ENCODE results near the gene CCSER2. TPM values are rescaled to one million over a fixed set of nuclear protein-coding genes. Genes with fewer than 3 reads are reported as not detected.

The CCSER2 gene
- polyA plus RNA-seq, 3 donors: 7.4 to 23.3 (median 14.3) TPM

DNA sequence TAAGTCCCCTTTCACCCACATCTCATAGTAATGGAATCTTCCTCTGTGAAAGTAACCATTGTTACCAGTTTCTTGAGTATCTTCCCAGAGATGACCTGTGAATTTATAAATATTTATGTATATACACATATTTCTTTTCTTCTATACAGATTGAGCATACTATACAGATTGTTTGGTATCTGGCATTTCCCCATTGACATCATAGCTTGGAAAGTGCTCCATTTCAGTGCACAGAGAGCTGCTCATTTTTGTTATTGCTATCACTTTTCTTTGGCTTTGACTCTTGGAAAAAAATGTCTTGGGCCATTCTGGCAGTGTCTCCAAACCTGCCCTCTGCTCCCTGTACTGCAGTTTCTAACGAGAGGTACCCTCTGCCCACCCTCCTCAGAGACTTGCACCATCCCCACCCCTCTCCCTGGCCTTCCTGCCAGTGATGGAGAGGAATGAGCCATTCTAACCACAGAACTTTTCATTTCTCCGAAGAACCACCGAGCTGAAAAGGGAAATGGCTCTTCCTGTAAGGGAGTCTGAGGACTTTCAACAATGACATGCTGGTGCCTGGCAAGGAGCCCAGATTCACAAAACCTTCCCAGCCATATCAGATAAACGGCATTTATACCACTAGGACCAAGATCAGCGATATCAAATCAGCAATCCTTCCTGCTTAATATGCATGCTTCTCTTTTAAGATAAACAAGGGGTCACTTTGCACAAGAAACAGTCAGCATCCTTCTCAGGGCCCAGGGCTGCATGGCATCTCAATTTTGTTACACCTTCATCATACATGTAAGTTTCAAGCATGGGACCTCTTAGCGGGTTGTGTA, 19.7 kb upstream of the CCSER2 start:
- Mint-ChIP-seq H3K27ac (peak overlapping the region in 3 of 7 donors; percentile 2 to 86 (median 66)), H3K27me3 (ENCODE audit: low read depth in 3 of 3) (peaks cover 2 to 8% (median 3%) of the 10 kb centered on the region in 3 donors), H3K36me3 (no peaks in the 10 kb centered on the region), H3K9me3 (peaks cover 0 to 5% (median 4%) of the 10 kb centered on the region in 7 donors), H3K4me1 (peaks cover 20% of the 10 kb centered on the region), H3K4me3 (peak overlapping the region in 1 of 2 donors; percentile 78)
- Histone ChIP-seq H2AFZ (ENCODE audit: insufficient read depth, low read depth, low read length, poor library complexity, severe bottlenecking) (no peak overlapping the region), H3K4me1 (ENCODE audit: control insufficient read depth in 1 of 2, insufficient read depth in 2 of 2, low read length in 2 of 2) (peaks cover 21 to 22% of the 10 kb centered on the region in 2 donors), H3K9me3 (replicated peaks in 1 of 2; ENCODE audit: control insufficient read depth in 1 of 2, insufficient read depth in 1 of 2, low read length in 2 of 2) (peaks cover 0 to 4% of the 10 kb centered on the region in 2 donors), H3K4me2 (replicated peaks; ENCODE audit: extremely low read depth, low read length, poor library complexity, severe bottlenecking) (no peak overlapping the region), H3K9ac (ENCODE audit: insufficient read depth, low read length, poor library complexity, severe bottlenecking) (no peak overlapping the region), H3K36me3 (replicated peaks in 1 of 2; ENCODE audit: control insufficient read depth in 1 of 2, insufficient read depth in 2 of 2, low read length in 2 of 2) (no peaks in the 10 kb centered on the region), H3K27ac (ENCODE audit: low read depth in 1 of 2, low read length in 2 of 2) (no peak overlapping the region), H3K27me3 (ENCODE audit: control insufficient read depth in 2 of 2, insufficient read depth in 2 of 2, low read length in 2 of 2) (no peaks in the 10 kb centered on the region), H4K20me1 (ENCODE audit: insufficient read depth, low read length) (no peaks in the 10 kb centered on the region), H3K79me2 (ENCODE audit: insufficient read depth, low read length) (no peaks in the 10 kb centered on the region), H3K4me3 (replicated peaks in 1 of 3; ENCODE audit: low read depth in 2 of 3, low read length in 3 of 3) (no peak overlapping the region)
- WGBS (ENCODE audit: insufficient coverage): 0% methylated on average over 4 of the region's 6 CpGs
- DNase-seq: peak; percentile 21 to 51 (median 22)
- TF ChIP-seq, protein P1, sequence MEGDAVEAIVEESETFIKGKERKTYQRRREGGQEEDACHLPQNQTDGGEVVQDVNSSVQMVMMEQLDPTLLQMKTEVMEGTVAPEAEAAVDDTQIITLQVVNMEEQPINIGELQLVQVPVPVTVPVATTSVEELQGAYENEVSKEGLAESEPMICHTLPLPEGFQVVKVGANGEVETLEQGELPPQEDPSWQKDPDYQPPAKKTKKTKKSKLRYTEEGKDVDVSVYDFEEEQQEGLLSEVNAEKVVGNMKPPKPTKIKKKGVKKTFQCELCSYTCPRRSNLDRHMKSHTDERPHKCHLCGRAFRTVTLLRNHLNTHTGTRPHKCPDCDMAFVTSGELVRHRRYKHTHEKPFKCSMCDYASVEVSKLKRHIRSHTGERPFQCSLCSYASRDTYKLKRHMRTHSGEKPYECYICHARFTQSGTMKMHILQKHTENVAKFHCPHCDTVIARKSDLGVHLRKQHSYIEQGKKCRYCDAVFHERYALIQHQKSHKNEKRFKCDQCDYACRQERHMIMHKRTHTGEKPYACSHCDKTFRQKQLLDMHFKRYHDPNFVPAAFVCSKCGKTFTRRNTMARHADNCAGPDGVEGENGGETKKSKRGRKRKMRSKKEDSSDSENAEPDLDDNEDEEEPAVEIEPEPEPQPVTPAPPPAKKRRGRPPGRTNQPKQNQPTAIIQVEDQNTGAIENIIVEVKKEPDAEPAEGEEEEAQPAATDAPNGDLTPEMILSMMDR (IDR thresholded peaks at IDR 0.05): no peak
- intact Hi-C loops (cut with micrococcal nuclease): no loop called here

DNA sequence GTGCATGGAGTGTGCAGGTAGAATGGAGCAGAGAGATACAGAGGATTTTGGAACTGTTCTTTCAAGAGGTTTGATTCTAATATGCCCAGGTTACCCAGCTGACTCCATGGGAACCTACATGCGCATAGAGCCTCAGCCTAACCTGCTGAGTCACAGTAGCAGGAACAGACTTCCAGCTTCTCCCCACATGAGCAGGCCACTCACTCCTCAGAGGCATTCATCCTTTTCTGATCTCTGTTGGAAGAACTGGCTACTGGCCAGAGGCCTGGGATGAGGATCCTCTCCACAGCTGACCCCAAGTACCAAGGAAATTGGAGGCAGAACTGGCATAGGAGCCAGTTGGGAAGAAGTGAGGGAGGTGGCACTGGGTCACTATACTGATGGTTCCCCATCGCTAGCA, 17.9 kb upstream of the CCSER2 start:
- H3K4me3 ChIP-seq (replicated peaks in 1 of 3; ENCODE audit: low read depth in 2 of 3, low read length in 3 of 3): no peak overlapping the region
- no peaks in the 10 kb centered on the region for H3K36me3 Mint-ChIP-seq
- H3K9me3 Mint-ChIP-seq: peaks cover 0 to 4% (median 3%) of the 10 kb centered on the region in 7 donors
- no peak overlapping the region for H3K4me2 ChIP-seq (replicated peaks; ENCODE audit: extremely low read depth, low read length, poor library complexity, severe bottlenecking)
- TF ChIP-seq, protein P1 (IDR thresholded peaks at IDR 0.05): no peak
- no peak overlapping the region for H3K27ac Mint-ChIP-seq
- intact Hi-C loops (cut with micrococcal nuclease): no loop called here
- H3K9ac ChIP-seq (ENCODE audit: insufficient read depth, low read length, poor library complexity, severe bottlenecking): no peak overlapping the region
- H2AFZ ChIP-seq (ENCODE audit: insufficient read depth, low read depth, low read length, poor library complexity, severe bottlenecking): no peak overlapping the region
- 86% methylated on average over 1 of the region's 2 CpGs for WGBS (ENCODE audit: insufficient coverage)
- no peaks in the 10 kb centered on the region for H4K20me1 ChIP-seq (ENCODE audit: insufficient read depth, low read length)
- H3K27me3 ChIP-seq (ENCODE audit: control insufficient read depth in 2 of 2, insufficient read depth in 2 of 2, low read length in 2 of 2): no peaks in the 10 kb centered on the region
- H3K4me3 Mint-ChIP-seq: no peak overlapping the region
- peak in 2 of 3 donors; percentile 19 to 46 for DNase-seq
- peaks cover 21 to 22% of the 10 kb centered on the region in 2 donors for H3K4me1 ChIP-seq (ENCODE audit: control insufficient read depth in 1 of 2, insufficient read depth in 2 of 2, low read length in 2 of 2)
- H3K27me3 Mint-ChIP-seq (ENCODE audit: low read depth in 3 of 3): peaks cover 0 to 6% (median 2%) of the 10 kb centered on the region in 3 donors
- H3K4me1 Mint-ChIP-seq: peaks cover 20% of the 10 kb centered on the region
- H3K36me3 ChIP-seq (replicated peaks in 1 of 2; ENCODE audit: control insufficient read depth in 1 of 2, insufficient read depth in 2 of 2, low read length in 2 of 2): no peaks in the 10 kb centered on the region
- peaks cover 0 to 4% of the 10 kb centered on the region in 2 donors for H3K9me3 ChIP-seq (replicated peaks in 1 of 2; ENCODE audit: control insufficient read depth in 1 of 2, insufficient read depth in 1 of 2, low read length in 2 of 2)
- no peak overlapping the region for H3K27ac ChIP-seq (ENCODE audit: low read depth in 1 of 2, low read length in 2 of 2)
- H3K79me2 ChIP-seq (ENCODE audit: insufficient read depth, low read length): no peaks in the 10 kb centered on the region

All from CD14-positive monocyte (primary cell).